ENCODE measurements around the gene GALNT6.

The GALNT6 gene

DNA sequence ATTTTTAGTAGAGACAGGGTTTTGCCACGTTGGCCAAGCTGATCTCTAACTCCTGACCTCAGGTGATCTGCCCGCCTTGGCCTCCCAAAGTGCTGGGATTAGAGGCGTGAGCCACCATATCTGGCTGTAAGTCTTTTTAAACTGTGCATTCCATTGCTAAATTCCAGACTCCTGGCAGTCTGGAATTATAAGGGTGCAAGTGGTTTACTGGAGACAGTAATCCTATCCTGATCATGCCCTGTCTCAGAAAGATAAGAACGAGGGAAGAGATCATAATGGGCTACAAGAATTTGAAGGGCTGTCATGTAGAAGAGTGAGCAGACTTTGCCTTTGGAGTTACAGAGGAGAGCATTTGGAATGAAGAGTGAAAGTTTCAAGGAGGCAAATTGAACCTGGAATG lies 26.6 kb upstream of the GALNT6 start:
- DNase-seq (ENCODE audit: extremely low read depth, low read depth), result no peak
- TF ChIP-seq, protein P1, sequence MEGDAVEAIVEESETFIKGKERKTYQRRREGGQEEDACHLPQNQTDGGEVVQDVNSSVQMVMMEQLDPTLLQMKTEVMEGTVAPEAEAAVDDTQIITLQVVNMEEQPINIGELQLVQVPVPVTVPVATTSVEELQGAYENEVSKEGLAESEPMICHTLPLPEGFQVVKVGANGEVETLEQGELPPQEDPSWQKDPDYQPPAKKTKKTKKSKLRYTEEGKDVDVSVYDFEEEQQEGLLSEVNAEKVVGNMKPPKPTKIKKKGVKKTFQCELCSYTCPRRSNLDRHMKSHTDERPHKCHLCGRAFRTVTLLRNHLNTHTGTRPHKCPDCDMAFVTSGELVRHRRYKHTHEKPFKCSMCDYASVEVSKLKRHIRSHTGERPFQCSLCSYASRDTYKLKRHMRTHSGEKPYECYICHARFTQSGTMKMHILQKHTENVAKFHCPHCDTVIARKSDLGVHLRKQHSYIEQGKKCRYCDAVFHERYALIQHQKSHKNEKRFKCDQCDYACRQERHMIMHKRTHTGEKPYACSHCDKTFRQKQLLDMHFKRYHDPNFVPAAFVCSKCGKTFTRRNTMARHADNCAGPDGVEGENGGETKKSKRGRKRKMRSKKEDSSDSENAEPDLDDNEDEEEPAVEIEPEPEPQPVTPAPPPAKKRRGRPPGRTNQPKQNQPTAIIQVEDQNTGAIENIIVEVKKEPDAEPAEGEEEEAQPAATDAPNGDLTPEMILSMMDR (IDR thresholded peaks at IDR 0.05; ENCODE audit: low read depth, low read length), result no peak

DNA sequence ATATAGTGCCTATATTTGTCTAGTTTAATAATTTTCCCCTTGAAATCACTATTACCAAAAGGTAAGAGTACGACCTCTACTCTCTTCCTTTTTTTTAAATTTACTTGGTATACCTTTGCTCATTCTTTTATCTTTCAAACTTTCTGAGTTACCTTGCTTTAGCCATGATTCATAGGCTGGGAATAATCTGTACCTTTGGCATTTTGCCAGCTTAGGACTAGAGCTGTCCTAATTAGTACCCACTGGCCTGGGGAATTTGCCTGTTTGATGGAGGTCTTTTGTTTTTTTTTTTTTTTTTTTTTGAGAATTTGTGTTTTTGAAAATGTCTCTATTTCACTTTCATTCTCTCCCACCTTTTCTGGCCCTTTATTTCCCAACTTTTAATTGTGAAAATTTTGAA lies 24.7 kb upstream of the GALNT6 start:
- TF ChIP-seq, protein P1 (IDR thresholded peaks at IDR 0.05; ENCODE audit: low read depth, low read length), result no peak
- DNase-seq (ENCODE audit: extremely low read depth, low read depth), result no peak

DNA sequence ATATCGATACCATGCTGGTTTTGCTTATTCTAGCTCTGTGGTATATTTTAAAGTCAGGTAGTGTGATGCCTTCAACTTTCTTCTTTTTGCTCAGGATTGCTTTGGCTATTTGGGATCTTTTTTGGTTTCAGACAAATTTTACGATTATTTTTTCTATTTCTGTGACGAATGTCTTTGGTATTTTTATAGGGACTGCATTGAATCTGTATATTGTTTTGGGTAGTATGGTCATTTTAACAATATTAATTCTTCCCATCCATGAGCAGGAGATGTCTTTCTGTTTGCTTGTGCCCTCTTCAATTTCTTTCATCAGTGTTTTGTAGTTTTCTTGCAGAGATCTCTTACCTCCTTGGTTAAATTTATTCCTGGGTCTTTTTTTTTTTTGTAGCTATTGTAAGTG lies 22.6 kb upstream of the GALNT6 start:
- DNase-seq (ENCODE audit: extremely low read depth, low read depth), result no peak
- TF ChIP-seq, protein P1 (IDR thresholded peaks at IDR 0.05; ENCODE audit: low read depth, low read length), result no peak

DNA sequence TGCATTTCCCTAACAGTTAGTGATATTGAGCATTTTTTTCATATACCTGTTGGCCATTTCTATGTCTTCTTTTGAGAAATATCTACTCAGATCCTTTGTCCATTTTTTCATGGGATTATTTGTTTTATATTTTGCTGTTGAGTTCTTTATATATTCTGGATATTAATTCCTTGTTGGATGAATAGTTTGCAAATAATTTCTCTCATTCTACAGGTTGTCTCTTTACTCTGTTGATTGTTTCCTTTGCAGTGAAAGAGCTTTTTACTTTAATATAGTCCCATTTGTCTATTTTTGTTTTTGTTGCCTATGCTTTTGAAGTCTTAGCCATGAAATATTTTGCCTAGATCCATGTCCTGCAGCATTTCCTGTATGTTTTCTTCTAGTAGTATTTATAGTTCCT lies 21.9 kb upstream of the GALNT6 start:
- TF ChIP-seq, protein P1 (IDR thresholded peaks at IDR 0.05; ENCODE audit: low read depth, low read length), result no peak
- no peak for DNase-seq (ENCODE audit: extremely low read depth, low read depth)

DNA sequence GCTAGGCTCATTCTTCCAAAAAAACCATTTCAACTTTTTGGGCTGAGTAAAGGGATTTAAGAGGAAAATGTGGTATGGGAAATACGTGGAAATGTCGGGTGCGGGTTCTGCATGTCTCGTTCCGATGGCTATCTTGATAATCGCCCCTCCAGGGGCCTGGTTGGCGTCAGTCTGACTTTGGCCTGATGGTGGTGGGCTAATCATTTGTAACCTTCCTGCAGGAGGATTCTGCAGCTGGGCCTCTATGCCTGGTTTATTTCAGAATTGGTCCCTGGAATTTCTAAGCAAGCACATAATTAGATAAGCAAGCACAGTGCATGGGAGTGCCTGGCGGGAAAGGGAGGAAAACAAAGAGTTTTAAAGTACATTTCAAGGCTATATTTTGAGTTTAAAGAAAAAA lies 18.6 kb upstream of the GALNT6 start:
- TF ChIP-seq, protein P1 (IDR thresholded peaks at IDR 0.05; ENCODE audit: low read depth, low read length), result no peak
- DNase-seq (ENCODE audit: extremely low read depth, low read depth), result no peak

DNA sequence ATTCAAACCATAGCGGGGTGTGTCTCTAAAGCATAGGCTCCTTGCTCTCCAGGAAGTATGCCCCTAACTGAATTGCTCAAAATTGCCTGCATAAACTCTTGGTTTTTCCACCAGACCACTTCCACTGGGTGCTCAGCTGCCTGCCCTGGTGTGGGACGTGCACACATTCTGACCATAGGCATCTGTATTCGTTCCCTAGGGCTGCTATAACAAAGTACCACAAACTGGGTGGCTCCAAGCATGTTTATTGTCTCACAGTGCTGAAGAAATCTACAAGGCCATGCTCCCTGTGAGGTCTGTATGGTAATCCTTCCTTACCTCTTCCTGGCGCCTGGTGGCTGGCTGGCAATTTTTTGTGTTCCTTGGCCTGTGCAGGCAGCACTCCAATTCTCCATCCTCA lies 16.4 kb upstream of the GALNT6 start:
- TF ChIP-seq, protein P1 (IDR thresholded peaks at IDR 0.05; ENCODE audit: low read depth, low read length), result no peak
- DNase-seq (ENCODE audit: extremely low read depth, low read depth), result no peak

DNA sequence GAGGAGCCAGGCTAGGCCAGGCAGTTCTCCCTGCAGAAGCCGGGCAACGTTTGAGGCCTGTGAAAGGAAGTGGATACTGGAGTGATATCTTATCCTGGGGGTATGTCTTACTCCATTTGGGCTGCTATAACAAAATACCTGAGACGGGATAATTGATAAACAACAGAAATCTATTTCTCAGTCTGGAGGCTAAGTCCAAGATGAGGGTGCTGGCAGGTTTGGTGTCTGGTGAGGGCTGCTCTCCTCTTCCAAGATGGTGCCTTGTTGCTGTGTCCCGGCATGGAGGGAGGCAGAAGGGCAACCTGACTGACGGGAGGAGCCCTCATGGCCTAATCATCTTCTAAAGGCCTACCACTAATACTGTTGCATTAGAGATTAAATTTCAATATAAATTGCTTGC lies 15.7 kb upstream of the GALNT6 start:
- TF ChIP-seq, protein P1 (IDR thresholded peaks at IDR 0.05; ENCODE audit: low read depth, low read length), result no peak
- no peak for DNase-seq (ENCODE audit: extremely low read depth, low read depth)
